ENCODE data around the gene CDCP2. TPM values are rescaled to one million over a fixed set of nuclear protein-coding genes. Genes with fewer than 3 reads are reported as not detected.

CDCP2 gene
- total RNA-seq, 1 donor from 2014 or later: not detected

GRCh38 chr1:54160351-54160750, 7.6 kb upstream of the CDCP2 start:
- no peak for DNase-seq (ENCODE audit: extremely low spot score, unreplicated experiment)
- Mint-ChIP-seq H3K4me3 (no peak overlapping the region), H3K27me3 (no peaks in the 10 kb centered on the region), H3K27ac (no peak overlapping the region), H3K9me3 (no peaks in the 10 kb centered on the region), H3K4me1 (ENCODE audit: unreplicated experiment) (no peaks in the 10 kb centered on the region), H3K36me3 (no peaks in the 10 kb centered on the region)
- TF ChIP-seq CTCF (conservative IDR thresholded peaks at IDR 0.05): no peak

GRCh38 chr1:54159733-54160316, 7.0 kb upstream of the CDCP2 start:
- Mint-ChIP-seq H3K36me3 (no peaks in the 10 kb centered on the region), H3K27ac (no peak overlapping the region), H3K9me3 (no peaks in the 10 kb centered on the region), H3K4me1 (ENCODE audit: unreplicated experiment) (no peaks in the 10 kb centered on the region), H3K27me3 (no peaks in the 10 kb centered on the region), H3K4me3 (no peak overlapping the region)
- no peak for DNase-seq (ENCODE audit: extremely low spot score, unreplicated experiment)
- no peak for TF ChIP-seq CTCF (conservative IDR thresholded peaks at IDR 0.05)

- no peak for DNase-seq (ENCODE audit: extremely low spot score, unreplicated experiment)
- H3K27me3 Mint-ChIP-seq: no peaks in the 10 kb centered on the region
- no peak overlapping the region for H3K4me3 Mint-ChIP-seq
- H3K4me1 Mint-ChIP-seq (ENCODE audit: unreplicated experiment): peaks cover 11% of the 10 kb centered on the region
- H3K9me3 Mint-ChIP-seq: no peaks in the 10 kb centered on the region
- no peaks in the 10 kb centered on the region for H3K36me3 Mint-ChIP-seq
- no peak for TF ChIP-seq CTCF (conservative IDR thresholded peaks at IDR 0.05)
- H3K27ac Mint-ChIP-seq: no peak overlapping the region
These were observed 5.3 kb upstream of the CDCP2 start for GRCh38 chr1:54158071-54158470.

GRCh38 chr1:54157401-54157800, 4.6 kb upstream of the CDCP2 start:
- no peak overlapping the region for H3K27ac Mint-ChIP-seq
- no peak for TF ChIP-seq CTCF (conservative IDR thresholded peaks at IDR 0.05)
- H3K36me3 Mint-ChIP-seq: no peaks in the 10 kb centered on the region
- H3K4me3 Mint-ChIP-seq: no peak overlapping the region
- no peaks in the 10 kb centered on the region for H3K27me3 Mint-ChIP-seq
- H3K9me3 Mint-ChIP-seq: no peaks in the 10 kb centered on the region
- peaks cover 12% of the 10 kb centered on the region for H3K4me1 Mint-ChIP-seq (ENCODE audit: unreplicated experiment)
- DNase-seq (ENCODE audit: extremely low spot score, unreplicated experiment): no peak

GRCh38 chr1:54156986-54157385, 4.2 kb upstream of the CDCP2 start:
- Mint-ChIP-seq H3K27ac (no peak overlapping the region), H3K36me3 (no peaks in the 10 kb centered on the region), H3K4me1 (ENCODE audit: unreplicated experiment) (peaks cover 12% of the 10 kb centered on the region), H3K9me3 (no peaks in the 10 kb centered on the region), H3K4me3 (no peak overlapping the region), H3K27me3 (no peaks in the 10 kb centered on the region)
- no peak for DNase-seq (ENCODE audit: extremely low spot score, unreplicated experiment)
- no peak for TF ChIP-seq CTCF (conservative IDR thresholded peaks at IDR 0.05)

- H3K27ac Mint-ChIP-seq: no peak overlapping the region
- no peak for DNase-seq (ENCODE audit: extremely low spot score, unreplicated experiment)
These were observed 3.4 kb upstream of the CDCP2 start for GRCh38 chr1:54156201-54156600.

More at GRCh38 chr1:54156201-54156600, 3.4 kb upstream of the CDCP2 start:
- no peaks in the 10 kb centered on the region for H3K9me3 Mint-ChIP-seq
- H3K27me3 Mint-ChIP-seq: no peaks in the 10 kb centered on the region
- TF ChIP-seq CTCF (conservative IDR thresholded peaks at IDR 0.05): no peak
- H3K36me3 Mint-ChIP-seq: no peaks in the 10 kb centered on the region
- no peak overlapping the region for H3K4me3 Mint-ChIP-seq
- peaks cover 12% of the 10 kb centered on the region for H3K4me1 Mint-ChIP-seq (ENCODE audit: unreplicated experiment)

Measured in type B pancreatic cell (in vitro differentiated cells).